GM12873 (cell line): Measurements from ENCODE around the gene SSBP3.

Experiments used
- TF ChIP-seq, protein P1 (sequence below): IDR thresholded peaks from 2 replicates; pipeline ENCODE4 v1.5.1; 2012; ENCODE audit warnings: low read depth, mild to moderate bottlenecking, moderate library complexity, low read length, control low read depth; ENCODE audit not compliant: insufficient read depth; ENCODE audit errors: missing control alignments

Gene SSBP3

DNA sequence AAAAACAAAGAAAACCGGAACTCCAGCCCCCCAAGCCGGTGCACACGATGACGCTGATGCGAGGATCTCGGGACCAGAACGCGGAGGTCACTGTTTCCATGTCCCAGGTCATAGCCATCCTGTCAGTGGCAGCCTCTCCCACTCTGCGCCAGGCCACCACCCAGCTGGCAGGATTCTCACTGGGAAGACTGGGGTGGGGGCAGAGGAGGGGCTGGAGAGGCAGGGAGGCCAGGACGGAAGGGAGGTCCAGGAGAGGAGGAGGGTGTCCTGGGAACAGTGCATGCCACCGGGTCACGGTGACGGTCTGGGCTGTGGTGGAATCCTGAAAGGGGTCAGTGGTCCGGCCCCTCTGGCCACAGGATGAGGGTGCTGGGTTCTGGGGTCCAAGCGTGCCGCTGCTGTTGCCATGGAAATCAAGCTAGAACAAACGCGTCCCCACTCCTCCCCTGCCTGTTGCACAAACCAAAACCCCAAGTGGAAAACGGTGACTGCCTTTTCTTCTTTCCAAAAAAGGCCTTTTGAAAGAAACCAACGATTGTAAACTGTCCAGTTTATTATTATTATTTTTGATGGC lies 180.1 kb downstream of the SSBP3 start:
- TF ChIP-seq, protein P1, sequence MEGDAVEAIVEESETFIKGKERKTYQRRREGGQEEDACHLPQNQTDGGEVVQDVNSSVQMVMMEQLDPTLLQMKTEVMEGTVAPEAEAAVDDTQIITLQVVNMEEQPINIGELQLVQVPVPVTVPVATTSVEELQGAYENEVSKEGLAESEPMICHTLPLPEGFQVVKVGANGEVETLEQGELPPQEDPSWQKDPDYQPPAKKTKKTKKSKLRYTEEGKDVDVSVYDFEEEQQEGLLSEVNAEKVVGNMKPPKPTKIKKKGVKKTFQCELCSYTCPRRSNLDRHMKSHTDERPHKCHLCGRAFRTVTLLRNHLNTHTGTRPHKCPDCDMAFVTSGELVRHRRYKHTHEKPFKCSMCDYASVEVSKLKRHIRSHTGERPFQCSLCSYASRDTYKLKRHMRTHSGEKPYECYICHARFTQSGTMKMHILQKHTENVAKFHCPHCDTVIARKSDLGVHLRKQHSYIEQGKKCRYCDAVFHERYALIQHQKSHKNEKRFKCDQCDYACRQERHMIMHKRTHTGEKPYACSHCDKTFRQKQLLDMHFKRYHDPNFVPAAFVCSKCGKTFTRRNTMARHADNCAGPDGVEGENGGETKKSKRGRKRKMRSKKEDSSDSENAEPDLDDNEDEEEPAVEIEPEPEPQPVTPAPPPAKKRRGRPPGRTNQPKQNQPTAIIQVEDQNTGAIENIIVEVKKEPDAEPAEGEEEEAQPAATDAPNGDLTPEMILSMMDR, result no peak

DNA sequence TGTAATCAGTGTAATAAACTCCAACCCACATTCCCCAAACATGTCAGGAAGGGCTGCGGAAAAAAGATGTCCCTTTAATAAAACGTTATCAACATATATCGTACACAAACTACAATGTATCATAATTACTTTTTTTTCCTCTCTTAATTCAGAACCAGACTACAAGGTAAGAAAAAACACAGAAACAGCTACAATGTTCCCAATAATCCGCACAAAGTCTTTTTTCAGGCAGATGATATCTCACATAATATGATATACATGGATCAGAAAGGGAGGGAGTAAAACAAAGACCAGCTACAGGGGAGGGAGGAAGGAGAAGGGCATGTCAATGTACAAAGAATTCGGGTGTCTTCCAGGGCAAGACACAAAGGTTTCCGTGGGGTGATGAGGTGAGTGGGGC lies 180.8 kb downstream of the SSBP3 start:
- TF ChIP-seq, protein P1, result no peak

- TF ChIP-seq, protein P1, result no peak
These were observed 182.0 kb downstream of the SSBP3 start for GRCh38 chr1:54224233-54224632.

DNA sequence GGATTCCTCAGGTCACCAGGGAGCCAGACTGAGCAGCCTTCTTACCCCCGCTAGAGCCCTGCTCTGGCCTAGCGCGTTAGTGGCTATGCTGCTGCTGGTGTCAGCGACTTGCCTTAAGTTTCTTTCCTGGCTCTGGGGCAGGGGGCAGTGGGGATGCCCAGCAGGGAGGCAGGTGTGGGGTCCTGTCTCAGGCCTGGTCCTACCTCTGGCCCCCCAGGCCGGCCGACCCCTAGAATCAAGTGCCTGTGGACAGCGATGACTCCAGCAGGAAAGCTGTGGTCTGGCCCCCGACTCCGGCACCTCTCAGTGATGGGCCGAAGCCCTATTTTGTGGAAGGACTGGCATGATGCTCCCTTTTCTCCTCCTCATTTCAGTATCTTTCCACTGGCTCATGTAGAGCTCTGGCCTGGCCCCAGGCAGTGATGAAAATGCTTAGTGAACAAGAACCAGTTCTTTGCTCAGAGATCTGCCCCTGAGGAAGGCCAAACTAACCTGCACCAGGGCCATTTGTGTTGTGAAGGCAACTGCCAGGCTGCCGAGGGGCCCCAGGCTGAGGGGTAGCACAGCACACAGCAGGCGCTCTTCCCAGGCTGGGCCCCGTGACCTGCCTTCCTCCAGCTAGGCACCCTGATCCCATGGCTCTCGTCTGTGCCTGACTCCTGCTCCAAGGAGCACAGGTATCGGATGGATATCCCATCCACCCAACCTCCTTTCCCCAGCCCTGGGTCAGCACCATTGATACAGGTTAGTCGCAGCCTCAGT lies 182.6 kb downstream of the SSBP3 start:
- TF ChIP-seq, protein P1, result no peak

GRCh38 chr1:54222711-54223110 lies 183.5 kb downstream of the SSBP3 start:
- TF ChIP-seq, protein P1, result no peak

DNA sequence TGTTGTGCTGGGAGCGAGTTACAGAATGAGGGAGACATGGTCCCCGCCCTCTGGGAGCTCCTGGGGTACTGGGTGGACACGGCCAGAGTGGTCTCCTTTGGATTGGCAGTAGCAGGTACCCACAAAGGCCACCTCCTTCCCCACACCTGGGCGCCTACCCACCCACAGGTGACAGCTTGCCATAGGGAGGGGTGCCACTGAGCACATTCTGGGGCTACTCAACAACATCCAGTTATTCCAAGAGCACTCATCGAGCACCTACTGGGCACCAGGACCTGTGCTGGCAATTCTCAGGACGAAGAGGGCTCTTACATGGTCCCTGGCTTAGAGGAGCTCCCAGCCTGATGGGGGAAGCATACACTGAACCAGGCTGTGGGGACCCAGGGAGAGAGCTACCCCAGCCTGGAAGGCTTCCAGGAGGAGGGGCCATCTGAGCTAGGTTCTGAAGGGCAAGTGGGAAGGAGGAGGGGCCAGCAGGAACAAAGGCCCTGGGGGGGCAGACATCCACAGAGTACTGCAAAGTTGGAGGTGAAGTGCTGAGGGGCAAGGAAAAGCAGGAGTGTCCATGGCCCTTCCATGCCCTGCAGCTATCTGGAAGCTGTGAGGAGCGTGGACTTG lies 184.2 kb downstream of the SSBP3 start:
- TF ChIP-seq, protein P1, result no peak

GRCh38 chr1:54221113-54221834 lies 184.9 kb downstream of the SSBP3 start:
- TF ChIP-seq, protein P1, result no peak
